GM12878 (cell line): ENCODE measurements around the gene UTP14A. TPM values are rescaled to one million over a fixed set of nuclear protein-coding genes. Genes with fewer than 3 reads are reported as not detected.

Source experiments
- ATAC-seq: fragments of 200-7000 bp; cut with Tn5 transposase; 3 replicates; pipeline ENCODE4 v1.9.1; 2020; ENCODE audit warnings: mild to moderate bottlenecking, moderate library complexity
- BruUV-seq: library from RNA; stranded (reverse); fragments of 400-500 nt; replicated peaks from 2 replicates; lab custom pipeline; 2021; lab: Mats Ljungman, UMichigan
- CTCF ChIA-PET: fragments of 300-600 bp; sonication (Branson Sonifier 250); formaldehyde crosslinking; extraction: SDS; loops from one replicate; lab custom pipeline; 2021; ENCODE audit warnings: inconsistent platforms; lab: Yijun Ruan, JAX
- POLR2A ChIA-PET: fragments of 350-600 bp; formaldehyde crosslinking; extraction: SDS; loops from one replicate; lab custom pipeline; 2021; ENCODE audit warnings: inconsistent platforms; lab: Charles Lee
- RAD21 ChIA-PET: fragments of 300-600 bp; sonication (Branson Sonifier 250); formaldehyde crosslinking; loops from one replicate; lab custom pipeline; 2023; ENCODE audit warnings: antibody characterized with exemption; ENCODE audit not compliant: unreplicated experiment; lab: Charles Lee
- SMC1A ChIA-PET: fragments of 300-600 bp; sonication (Branson Sonifier 250); formaldehyde crosslinking; loops from one replicate; lab custom pipeline; 2023; ENCODE audit not compliant: unreplicated experiment, uncharacterized antibody; lab: Charles Lee
- DNase-seq: peaks from one replicate; pipeline ENCODE4 v3.0.0-alpha.2; 2011; ENCODE audit warnings: low read depth, low spot score
- FAIRE-seq: peaks from 3 replicates; lab custom pipeline; 2011; peaks lifted over from hg19 to GRCh38; lab: Jason Lieb, UNC
- H2AFZ ChIP-seq: 2 replicates; pipeline ENCODE4 v1.6.0; 2011; ENCODE audit warnings: low read depth, low read length, control low read depth; ENCODE audit not compliant: control insufficient read depth
- H3K27ac ChIP-seq: 2 replicates; pipeline ENCODE4 v1.5.1; 2011; ENCODE audit warnings: control low read depth; ENCODE audit not compliant: control insufficient read depth, insufficient read depth
- H3K27me3 ChIP-seq, 2 experiments: replicated peaks in 1 of 2; 2 replicates each; pipeline versions ENCODE4 v1.6.0 to v1.6.1; 2011; ENCODE audit warnings: low read length in 1 of 2; ENCODE audit not compliant: control insufficient read depth in 2 of 2, insufficient read depth in 2 of 2
- H3K36me3 ChIP-seq, 2 experiments: 2 replicates each; pipeline ENCODE4 v1.5.1; 2011; ENCODE audit warnings: low read length in 1 of 2; ENCODE audit not compliant: control insufficient read depth in 2 of 2, insufficient read depth in 2 of 2
- H3K4me1 ChIP-seq: 2 replicates; pipeline ENCODE4 v1.6.1; 2011; ENCODE audit warnings: mild to moderate bottlenecking, low read length, moderate library complexity, mixed read lengths; ENCODE audit not compliant: control insufficient read depth, insufficient read depth
- H3K4me2 ChIP-seq: 2 replicates; pipeline ENCODE4 v1.6.0; 2011; ENCODE audit warnings: control low read depth; ENCODE audit not compliant: control insufficient read depth, insufficient read depth
- H3K4me3 ChIP-seq: fragments of 200-600 bp; sonication (generic); 2 replicates; pipeline ENCODE4 v1.5.1; 2016
- H3K79me2 ChIP-seq: 2 replicates; pipeline ENCODE4 v1.6.0; 2011; ENCODE audit warnings: low read length; ENCODE audit not compliant: control insufficient read depth, insufficient read depth
- H3K9ac ChIP-seq: 2 replicates; pipeline ENCODE4 v1.8.0; 2011; ENCODE audit warnings: low read length, control low read depth, mixed read lengths; ENCODE audit not compliant: control insufficient read depth, insufficient read depth
- H3K9me3 ChIP-seq: replicated peaks from 3 replicates; pipeline ENCODE4 v1.5.1; 2011; ENCODE audit warnings: mild to moderate bottlenecking, low read length; ENCODE audit not compliant: control insufficient read depth, insufficient read depth
- H4K20me1 ChIP-seq: 2 replicates; pipeline ENCODE4 v1.6.0; 2011; ENCODE audit not compliant: control insufficient read depth, insufficient read depth
- ASH2L ChIP-seq: fragments of 300-600, 200-600 bp; sonication (generic); IDR thresholded peaks from 2 replicates; pipeline ENCODE4 v1.6.1; 2017; ENCODE audit warnings: low read depth, mild to moderate bottlenecking, borderline replicate concordance
- BACH1 ChIP-seq: fragments of 450-650 bp; IDR thresholded peaks from 2 replicates; pipeline ENCODE4 v1.6.1; 2017; ENCODE audit warnings: mild to moderate bottlenecking, borderline replicate concordance
- E2F8 ChIP-seq: fragments of 450-650 bp; IDR thresholded peaks from 2 replicates; pipeline ENCODE4 v1.6.1; 2018; ENCODE audit warnings: mild to moderate bottlenecking, low read depth, moderate library complexity; ENCODE audit not compliant: partially characterized antibody
- IKZF2 ChIP-seq, 2 experiments: fragments of 450-650 bp; IDR thresholded peaks; 2 replicates each; pipeline ENCODE4 v1.6.1; 2017; ENCODE audit warnings: mild to moderate bottlenecking in 2 of 2, moderate library complexity in 2 of 2
- IRF5 ChIP-seq: fragments of 450-650 bp; IDR thresholded peaks from 2 replicates; pipeline ENCODE4 v1.6.1; 2017; ENCODE audit warnings: borderline replicate concordance
- JUNB ChIP-seq: IDR thresholded peaks from 2 replicates; pipeline ENCODE4 v1.6.1; 2016; ENCODE audit warnings: antibody characterized with exemption, mild to moderate bottlenecking
- JUND ChIP-seq: IDR thresholded peaks from 2 replicates; pipeline ENCODE4 v1.6.1; 2012; ENCODE audit warnings: low read depth, mild to moderate bottlenecking, low read length, improper control_type of control experiment, moderate library complexity
- NFXL1 ChIP-seq: fragments of 450-650 bp; IDR thresholded peaks from 2 replicates; pipeline ENCODE4 v1.6.1; 2017; ENCODE audit warnings: antibody characterized with exemption, mild to moderate bottlenecking, borderline replicate concordance
- POU2F2 ChIP-seq: IDR thresholded peaks from 3 replicates; pipeline ENCODE4 v1.6.1; 2011; ENCODE audit warnings: low read depth, mild to moderate bottlenecking, low read length, borderline replicate concordance
- RAD51 ChIP-seq: fragments of 450-650 bp; IDR thresholded peaks from 2 replicates; pipeline ENCODE4 v1.6.1; 2016; ENCODE audit warnings: moderate library complexity, mild to moderate bottlenecking, inconsistent platforms
- RBBP5 ChIP-seq: fragments of 200-600 bp; sonication (generic); conservative IDR thresholded peaks from 2 replicates; pipeline ENCODE4 v1.6.1; 2016
- REST ChIP-seq: IDR thresholded peaks from 2 replicates; pipeline ENCODE4 v1.6.1; 2012; ENCODE audit warnings: mild to moderate bottlenecking, low read depth, low read length
- SIN3A ChIP-seq: IDR thresholded peaks from 2 replicates; pipeline ENCODE4 v1.6.1; 2012; ENCODE audit warnings: low read depth, low read length, improper control_type of control experiment
- SREBF1 ChIP-seq: IDR thresholded peaks from 2 replicates; pipeline ENCODE4 v1.6.1; 2012; ENCODE audit warnings: mild to moderate bottlenecking, low read length
- SUPT20H ChIP-seq: IDR thresholded peaks from 2 replicates; pipeline ENCODE4 v1.6.1; 2011; ENCODE audit warnings: low read depth, mild to moderate bottlenecking, low read length, moderate library complexity, borderline replicate concordance; ENCODE audit not compliant: control insufficient read depth
- WGBS: methylation state at CpG from one replicate; pipeline ENCODE4 v1.1.6; 2016; ENCODE audit warnings: low lambda C conversion rate; ENCODE audit not compliant: insufficient replicate concordance, insufficient coverage; ENCODE audit errors: missing lambda C conversion rate; 5-methylcytosine and 5-hydroxymethylcytosine counted together
- in situ Hi-C: fragments of 300-500 bp; cut with MboI; formaldehyde crosslinking; loops from 9 replicates; pipeline ENCODE4 v1.14.3; 2018; ENCODE audit warnings: mixed read lengths
- intact Hi-C: fragments of 100-400 bp; cut with micrococcal nuclease; formaldehyde crosslinking; loops from one replicate; pipeline ENCODE4 v1.14.2; 2022; ENCODE audit not compliant: unreplicated experiment
- polyA plus RNA-seq, 11 experiments: library from polyadenylated mRNA; depleted of rRNA in 4 of 11; unstranded in 6 of 11; stranded (reverse) in 5 of 11; fragments of >200 nt; fragmentation: Nextera tagmentation in 4 of 11; fragmentation: Illumina TruSeq in 1 of 11; extraction: Ambion mirVana in 4 of 11; extraction: Trizol in 1 of 11; gene quantifications; 1 replicate in 1 of 11; 2 replicates in 10 of 11; pipeline versions ENCODE4 v1.2.1 to v1.2.3, GENCODE V29; 2011 to 2016; ENCODE audit warnings: inconsistent platforms in 2 of 11, missing spikeins in 2 of 11, low read depth in 1 of 11
- total RNA-seq, 4 experiments: library from RNA; depleted of rRNA in 3 of 4; stranded (reverse); fragments of >200 nt in 3 of 4; fragmentation: Illumina TruSeq in 1 of 4; extraction: Trizol in 1 of 4; gene quantifications; 2 replicates each; pipeline versions ENCODE4 v1.2.1 to v1.2.3, GENCODE V29; 2013 to 2021

UTP14A gene
- total and polyA plus RNA-seq, 10 of the 15 experiments (the other 5 are each of a cell fraction or from before 2014, with no cell fraction given), result 16.9 to 49.8 (median 31.4) TPM

DNA sequence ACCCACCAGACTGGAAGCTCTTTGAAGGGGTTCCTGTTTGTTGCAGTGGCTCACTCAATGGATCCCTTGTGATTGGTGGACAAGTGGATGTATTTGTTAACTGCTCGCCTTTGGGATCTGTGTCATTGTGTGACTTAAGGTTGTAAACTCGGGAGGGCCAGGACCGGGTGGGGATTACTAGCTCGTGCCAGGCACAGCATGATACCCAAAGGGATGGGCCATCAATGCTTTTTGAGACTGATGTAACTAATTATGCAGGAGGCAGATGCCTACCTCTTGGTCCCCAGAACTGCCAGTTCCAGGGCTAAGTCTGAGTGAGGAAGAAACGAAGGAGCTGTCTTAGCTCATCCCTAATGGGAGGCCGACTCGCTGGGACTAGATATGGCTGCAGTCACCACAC, 27.7 kb downstream of the UTP14A start (continued):
- TF ChIP-seq POU2F2, result no peak
- no peak for TF ChIP-seq RAD51
- TF ChIP-seq E2F8, result no peak
- no peak for TF ChIP-seq SIN3A
- TF ChIP-seq JUNB, result no peak
- TF ChIP-seq SREBF1, result no peak
- TF ChIP-seq ASH2L, result no peak

- no peak overlapping the region for H3K27ac ChIP-seq
- ChIA-PET RAD21 (interaction anchor here (1.0 kb wide), 1 partner anchor 93 kb away, joined by 3 read pairs; no protein-coding TSS in a partner anchor), POLR2A (interaction anchor here (0.6 kb wide), 1 partner anchor 89 kb away, joined by 3 read pairs; no protein-coding TSS in a partner anchor), SMC1A (no interaction called here), CTCF (no interaction called here)
- intact Hi-C loops (loop anchor here (10.0 kb wide), 1 partner anchor 240 kb away; the partner anchor contains the start of gene RAB33A), in situ Hi-C loops (no loop called here)
- no peak overlapping the region for H2AFZ ChIP-seq
- H3K27me3 ChIP-seq, result no peaks in the 10 kb centered on the region
- H4K20me1 ChIP-seq, result no peaks in the 10 kb centered on the region
- no peaks in the 10 kb centered on the region for H3K36me3 ChIP-seq
- FAIRE-seq, result no peak
- H3K4me2 ChIP-seq, result no peak overlapping the region
- H3K9ac ChIP-seq, result no peak overlapping the region
- ATAC-seq, result no peak
- no TSS peak for BruUV-seq
- H3K4me3 ChIP-seq, result no peak overlapping the region
- 68% methylated on average over 10 of the region's 10 CpGs for WGBS
- H3K9me3 ChIP-seq, result no peaks in the 10 kb centered on the region; the same call in 2 of the 3 replicates
- no peak for DNase-seq
- no peaks in the 10 kb centered on the region for H3K4me1 ChIP-seq
- H3K79me2 ChIP-seq, result no peaks in the 10 kb centered on the region
- no peak for TF ChIP-seq NFXL1
- no peak for TF ChIP-seq REST
- TF ChIP-seq IRF5, result no peak
- no peak for TF ChIP-seq SUPT20H
- TF ChIP-seq RBBP5, result no peak
- TF ChIP-seq BACH1, result no peak
- TF ChIP-seq JUND, result no peak
- no peak for TF ChIP-seq ASH2L
- TF ChIP-seq IKZF2 (IDR thresholded peaks at IDR 0.05), result no peak
Observed at GRCh38 chrX:129934461-129934860, 28.5 kb downstream of the UTP14A start.
